ENCODE results near the gene IL1RAPL2.

IL1RAPL2 gene

DNA sequence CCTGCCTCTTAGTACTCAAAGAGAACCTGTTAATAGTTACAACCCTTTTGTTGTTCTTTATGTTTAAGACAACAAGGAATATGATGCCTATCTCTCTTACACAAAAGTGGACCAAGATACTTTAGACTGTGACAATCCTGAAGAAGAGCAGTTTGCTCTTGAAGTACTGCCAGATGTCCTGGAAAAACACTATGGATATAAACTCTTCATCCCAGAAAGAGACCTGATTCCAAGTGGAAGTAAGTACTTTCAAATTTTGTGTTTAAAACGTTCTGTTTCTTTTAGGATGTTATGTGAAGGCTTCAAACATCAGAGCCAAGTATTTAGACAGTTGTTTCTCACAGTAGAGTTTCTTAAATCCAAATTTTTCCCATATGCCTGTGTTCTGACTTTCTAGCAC lies 1189.1 kb downstream of the IL1RAPL2 start:
- no peaks in the 10 kb centered on the region for H3K9me3 ChIP-seq (ENCODE audit: control insufficient read depth, insufficient read depth, low read depth, low read length)
- no peak overlapping the region for H3K27ac ChIP-seq (ENCODE audit: extremely low read depth, low read depth, low read length)
- TF ChIP-seq ZNF10 (tag by site-specific recombination; IDR thresholded peaks at IDR 0.05) (no peak), ZBTB6 (tag by site-specific recombination; IDR thresholded peaks at IDR 0.05) (no peak), ZNF513 (tag by site-specific recombination; IDR thresholded peaks at IDR 0.05) (no peak), CTCF (tag by site-specific recombination; IDR thresholded peaks at IDR 0.05) (no peak), ZNF354C (tag by site-specific recombination; IDR thresholded peaks at IDR 0.05; ENCODE audit: borderline replicate concordance, low read depth) (no peak), PRDM10 (tag by site-specific recombination; IDR thresholded peaks at IDR 0.05) (no peak), ZNF555 (tag by site-specific recombination; conservative IDR thresholded peaks at IDR 0.05) (no peak), ZNF549 (tag by site-specific recombination; IDR thresholded peaks at IDR 0.05) (no peak), ZSCAN4 (tag by site-specific recombination; IDR thresholded peaks at IDR 0.05) (no peak), ZNF274 (IDR thresholded peaks at IDR 0.05; ENCODE audit: low read length) (no peak), ZNF274 (tag by site-specific recombination; IDR thresholded peaks at IDR 0.05; ENCODE audit: borderline replicate concordance) (no peak), REPIN1 (tag by site-specific recombination; IDR thresholded peaks at IDR 0.05; ENCODE audit: low read depth) (no peak), ZNF785 (tag by site-specific recombination; IDR thresholded peaks at IDR 0.05) (no peak), OVOL3 (tag by site-specific recombination; IDR thresholded peaks at IDR 0.05) (no peak), ZBTB21 (tag by site-specific recombination; IDR thresholded peaks at IDR 0.05) (no peak), ZNF596 (tag by site-specific recombination; IDR thresholded peaks at IDR 0.05) (no peak), HOXD13 (CRISPR knock-in tag; IDR thresholded peaks at IDR 0.05; ENCODE audit: borderline replicate concordance) (no peak), ZNF223 (tag by site-specific recombination; IDR thresholded peaks at IDR 0.05) (no peak)
- TF ChIP-seq, protein P1, sequence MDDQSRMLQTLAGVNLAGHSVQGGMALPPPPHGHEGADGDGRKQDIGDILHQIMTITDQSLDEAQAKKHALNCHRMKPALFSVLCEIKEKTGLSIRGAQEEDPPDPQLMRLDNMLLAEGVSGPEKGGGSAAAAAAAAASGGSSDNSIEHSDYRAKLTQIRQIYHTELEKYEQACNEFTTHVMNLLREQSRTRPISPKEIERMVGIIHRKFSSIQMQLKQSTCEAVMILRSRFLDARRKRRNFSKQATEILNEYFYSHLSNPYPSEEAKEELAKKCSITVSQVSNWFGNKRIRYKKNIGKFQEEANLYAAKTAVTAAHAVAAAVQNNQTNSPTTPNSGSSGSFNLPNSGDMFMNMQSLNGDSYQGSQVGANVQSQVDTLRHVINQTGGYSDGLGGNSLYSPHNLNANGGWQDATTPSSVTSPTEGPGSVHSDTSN (CRISPR knock-in tag; IDR thresholded peaks at IDR 0.05), result no peak
- TF ChIP-seq, protein P2, sequence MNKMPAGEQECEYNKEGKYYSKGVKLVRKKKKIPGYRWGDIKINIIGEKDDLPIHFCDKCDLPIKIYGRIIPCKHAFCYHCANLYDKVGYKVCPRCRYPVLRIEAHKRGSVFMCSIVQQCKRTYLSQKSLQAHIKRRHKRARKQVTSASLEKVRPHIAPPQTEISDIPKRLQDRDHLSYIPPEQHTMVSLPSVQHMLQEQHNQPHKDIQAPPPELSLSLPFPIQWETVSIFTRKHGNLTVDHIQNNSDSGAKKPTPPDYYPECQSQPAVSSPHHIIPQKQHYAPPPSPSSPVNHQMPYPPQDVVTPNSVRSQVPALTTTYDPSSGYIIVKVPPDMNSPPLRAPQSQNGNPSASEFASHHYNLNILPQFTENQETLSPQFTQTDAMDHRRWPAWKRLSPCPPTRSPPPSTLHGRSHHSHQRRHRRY (tag by site-specific recombination; IDR thresholded peaks at IDR 0.05), result no peak
- no peaks in the 10 kb centered on the region for H3K4me1 ChIP-seq (ENCODE audit: control insufficient read depth, insufficient read depth, low read length)
- ChIA-PET CTCF (no interaction called here), POLR2A (no interaction called here)
- no peak overlapping the region for H3K4me3 ChIP-seq (ENCODE audit: low read depth, low read length)
- no peaks in the 10 kb centered on the region for H3K36me3 ChIP-seq (ENCODE audit: control insufficient read depth in 2 of 2, insufficient read depth in 1 of 2, low read length in 2 of 2)

Measured in HEK293 (cell line).